Measurements from ENCODE around the gene ERBB3.

The ERBB3 gene

DNA sequence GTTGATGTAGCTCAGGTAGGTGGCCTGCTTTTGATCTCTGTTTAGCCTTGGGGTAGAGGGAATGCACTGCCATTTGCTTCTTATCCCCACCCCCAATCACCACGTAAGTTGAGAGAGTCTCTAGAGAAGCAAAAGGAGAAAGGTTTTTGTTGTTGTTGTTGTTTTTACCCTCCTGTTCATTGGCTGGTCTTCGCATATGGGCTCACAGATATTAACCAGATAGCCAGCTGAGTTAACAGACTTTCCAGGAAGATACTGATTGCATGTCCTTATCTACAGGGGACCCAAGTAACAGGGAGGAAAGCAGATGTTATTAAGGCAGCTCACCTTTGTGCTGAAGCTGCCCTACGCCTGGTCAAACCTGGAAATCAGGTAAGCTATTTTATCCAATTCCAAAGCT is 27.3 kb downstream of the ERBB3 start:
- in situ Hi-C loops (cut with HindIII; ENCODE audit: low sequenced_read_pairs) = no loop called here

DNA sequence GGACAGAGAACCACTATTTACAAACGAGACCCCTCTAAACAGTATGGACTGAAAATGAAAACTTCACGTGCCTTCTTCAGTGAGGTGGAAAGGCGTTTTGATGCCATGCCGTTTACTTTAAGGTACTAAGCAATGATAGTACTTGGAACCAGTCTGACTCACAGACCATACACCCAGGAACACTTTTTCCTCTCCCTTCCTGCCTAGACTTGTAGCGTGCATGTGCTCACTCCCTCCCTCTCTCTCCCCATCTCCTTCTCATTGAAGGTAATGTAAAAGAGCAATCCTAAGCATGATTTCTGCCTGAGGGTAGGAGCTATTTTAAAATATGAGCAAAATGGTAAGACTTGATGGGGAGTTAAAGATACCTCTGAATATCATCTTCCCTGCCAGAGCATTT is 30.6 kb downstream of the ERBB3 start:
- in situ Hi-C loops (cut with HindIII; ENCODE audit: low sequenced_read_pairs) = no loop called here

DNA sequence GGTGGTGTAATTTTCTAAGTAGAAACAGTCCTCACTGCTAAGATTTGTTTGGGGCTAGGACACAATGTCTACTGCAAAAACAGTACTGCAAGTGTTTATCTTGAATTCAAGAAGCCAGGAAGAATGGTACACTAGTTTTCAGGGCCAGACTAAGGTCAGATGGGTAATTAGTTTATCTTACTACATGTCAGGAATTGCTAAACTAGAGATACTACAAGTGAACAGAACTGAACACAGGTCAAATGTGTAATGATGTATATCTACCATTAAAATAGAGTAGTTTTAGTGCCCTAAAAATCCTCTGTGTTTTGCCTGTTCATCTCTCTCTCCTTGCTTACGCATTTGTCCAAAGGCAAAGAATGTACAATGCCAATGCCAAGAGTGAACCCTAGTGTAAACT is 34.1 kb downstream of the ERBB3 start:
- in situ Hi-C loops (cut with HindIII; ENCODE audit: low sequenced_read_pairs) = no loop called here

DNA sequence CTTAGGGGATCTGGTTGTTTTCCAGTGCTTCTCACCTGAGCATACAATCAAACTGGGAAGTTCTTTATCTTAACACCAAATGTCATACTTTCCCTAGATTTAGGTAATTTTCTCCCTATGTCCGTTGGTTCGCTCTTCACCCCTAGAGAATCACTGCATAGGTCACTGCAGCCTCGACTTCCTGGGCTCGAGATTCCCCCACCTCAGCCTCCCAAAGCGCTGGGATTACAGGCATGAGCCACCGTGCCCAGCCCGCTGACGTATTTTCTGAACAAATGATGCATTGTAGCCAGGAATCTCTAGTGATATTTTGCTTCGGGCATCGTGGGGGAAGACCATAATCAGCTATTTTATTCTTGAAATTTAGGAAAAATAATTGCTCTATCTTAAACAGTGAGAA is 35.4 kb downstream of the ERBB3 start:
- in situ Hi-C loops (cut with HindIII; ENCODE audit: low sequenced_read_pairs) = loop anchor here (5.0 kb wide), 1 partner anchor 72 kb away; the partner anchor contains the start of gene SMARCC2

DNA sequence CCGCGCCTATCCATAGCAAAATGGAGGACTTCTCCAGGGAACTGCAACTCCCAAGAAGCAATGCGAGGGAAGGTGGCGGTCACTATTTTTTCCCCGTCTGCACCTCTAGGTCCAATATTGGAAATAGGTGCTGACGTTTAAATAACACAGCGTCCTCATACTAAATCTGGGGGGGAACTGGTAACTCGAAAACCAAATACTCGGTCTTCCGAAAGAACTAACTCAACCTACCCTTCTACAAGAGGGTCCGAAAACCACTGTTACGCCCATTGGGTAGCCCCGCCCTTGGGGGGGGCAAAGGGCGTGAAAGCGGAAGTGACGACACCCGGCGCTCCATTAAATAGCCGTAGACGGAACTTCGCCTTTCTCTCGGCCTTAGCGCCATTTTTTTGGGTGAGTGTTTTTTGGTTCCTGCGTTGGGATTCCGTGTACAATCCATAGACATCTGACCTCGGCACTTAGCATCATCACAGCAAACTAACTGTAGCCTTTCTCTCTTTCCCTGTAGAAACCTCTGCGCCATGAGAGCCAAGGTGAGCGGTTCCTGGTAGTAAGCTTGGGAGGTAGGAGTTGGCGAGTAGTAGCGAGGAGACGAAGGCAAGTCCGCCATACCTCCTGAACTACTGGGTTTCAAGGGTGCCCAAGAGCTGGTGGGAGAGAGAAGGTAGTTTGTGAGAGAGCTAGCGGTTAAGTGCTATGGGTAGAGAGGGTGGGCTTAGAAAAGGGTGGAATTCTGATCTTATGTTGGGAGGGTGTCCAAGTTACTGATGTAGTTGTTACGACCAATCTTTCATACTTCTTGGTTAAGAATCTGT is 36.5 kb downstream of the ERBB3 start, which contains the start of gene RPL41:
RPL41 (plus strand) TSS at position 367 of the 815 bp plus-strand sequence.
- in situ Hi-C loops (cut with HindIII; ENCODE audit: low sequenced_read_pairs) = loop anchor here (5.0 kb wide), 1 partner anchor 71 kb away; the partner anchor contains the start of gene SMARCC2

DNA sequence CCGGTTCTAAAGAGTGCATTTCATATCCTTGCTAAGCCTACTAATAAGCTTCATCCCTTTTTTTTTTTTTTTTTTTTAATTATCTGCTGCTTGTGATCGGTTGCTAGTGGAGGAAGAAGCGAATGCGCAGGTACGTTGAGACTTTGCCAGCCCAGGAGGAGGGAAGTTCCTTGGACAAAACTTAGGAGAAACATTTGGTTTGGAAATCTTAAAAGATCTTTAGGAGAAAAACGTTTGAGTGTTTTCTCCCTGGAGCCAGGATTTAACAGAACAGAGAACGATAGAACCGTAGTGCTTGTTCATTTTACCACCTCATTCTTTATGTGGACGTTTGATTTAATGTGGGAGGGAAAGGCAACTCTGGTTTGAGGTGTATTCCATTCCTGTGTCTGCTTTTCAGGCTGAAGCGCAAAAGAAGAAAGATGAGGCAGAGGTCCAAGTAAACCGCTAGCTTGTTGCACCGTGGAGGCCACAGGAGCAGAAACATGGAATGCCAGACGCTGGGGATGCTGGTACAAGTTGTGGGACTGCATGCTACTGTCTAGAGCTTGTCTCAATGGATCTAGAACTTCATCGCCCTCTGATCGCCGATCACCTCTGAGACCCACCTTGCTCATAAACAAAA is 37.2 kb downstream of the ERBB3 start:
- in situ Hi-C loops (cut with HindIII; ENCODE audit: low sequenced_read_pairs) = loop anchor here (5.0 kb wide), 1 partner anchor 70 kb away; the partner anchor contains the start of gene SMARCC2

DNA sequence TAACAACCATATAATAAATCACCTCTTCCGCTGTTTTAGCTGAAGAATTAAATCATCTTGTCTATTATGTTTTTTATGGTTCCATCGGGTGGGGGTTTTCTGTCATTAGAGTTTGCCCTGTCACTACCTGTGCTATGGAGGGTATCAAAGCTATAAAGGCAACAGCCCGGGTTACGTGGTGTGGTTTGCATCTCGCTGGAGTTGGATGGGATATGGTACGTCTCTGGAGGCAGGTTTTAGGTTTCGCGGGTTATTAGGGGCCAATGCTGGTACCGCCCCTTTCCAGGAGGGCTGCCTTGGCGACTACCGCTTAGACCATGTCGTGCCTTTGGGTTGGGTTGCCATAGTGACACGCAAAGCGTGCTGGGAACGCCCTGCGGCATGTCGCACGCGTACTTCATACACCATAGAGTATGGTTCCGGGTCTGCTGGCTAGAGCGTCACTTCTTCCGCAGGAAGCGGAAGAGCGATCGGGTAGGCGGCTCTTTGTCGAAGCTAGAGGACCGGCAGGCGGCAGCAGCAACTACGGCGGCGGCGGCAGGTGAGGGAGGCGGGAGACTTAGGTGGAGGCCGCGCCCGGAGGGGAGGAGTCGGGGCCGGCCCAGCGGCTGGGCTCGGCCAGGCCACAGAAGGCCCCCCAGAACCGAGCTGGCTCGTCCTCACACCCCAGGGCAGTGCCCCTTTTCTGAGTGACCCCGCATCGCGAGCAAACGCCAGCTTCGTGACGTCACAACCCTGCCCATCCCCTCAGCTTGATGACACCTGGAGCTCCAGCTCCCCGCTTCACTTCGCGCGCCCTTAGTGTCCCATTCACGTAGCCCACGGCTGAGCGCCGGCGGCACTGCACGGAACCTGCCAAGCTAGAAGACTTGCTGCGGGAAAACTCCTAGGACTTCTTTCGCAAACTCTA is 38.1 kb downstream of the ERBB3 start, which contains the start of gene ZC3H10:
ZC3H10 (plus strand) TSS at position 489 of the 910 bp plus-strand sequence. CDS start 2,297 bp downstream, outside the sequence.
- in situ Hi-C loops (cut with HindIII; ENCODE audit: low sequenced_read_pairs) = loop anchor here (5.0 kb wide), 1 partner anchor 69 kb away; the partner anchor contains the start of gene SMARCC2

DNA sequence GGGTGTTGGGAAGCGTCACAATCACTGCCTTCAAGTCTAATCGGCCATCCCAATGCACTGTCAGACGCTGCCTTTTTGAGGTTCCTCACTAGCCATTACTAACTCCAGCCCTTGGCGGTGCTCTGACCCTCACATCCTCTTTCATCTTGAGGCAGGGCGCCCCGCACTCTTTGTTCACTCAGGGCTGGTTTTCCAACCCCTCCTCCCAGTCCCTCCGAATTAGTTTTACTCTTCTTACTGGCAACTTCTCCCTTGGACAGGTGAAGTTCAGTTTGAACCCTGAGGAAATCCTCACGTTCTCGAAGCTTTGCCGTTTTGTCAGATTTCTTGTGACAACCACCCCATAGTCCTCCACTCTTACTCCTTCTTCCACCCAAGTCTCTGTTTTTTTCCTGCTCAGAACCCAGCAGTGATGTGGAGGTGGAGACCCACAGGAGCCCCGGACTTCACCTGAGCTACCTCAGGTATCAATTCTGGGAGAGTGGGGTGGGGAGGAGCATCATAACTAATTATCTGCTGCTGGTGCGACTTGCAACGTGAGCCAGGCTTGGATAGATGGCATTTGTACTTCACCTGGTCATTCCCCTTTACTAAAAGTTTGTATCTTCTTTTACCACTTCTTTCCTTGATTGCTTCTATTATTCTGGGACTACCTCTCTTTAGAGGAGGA is 38.9 kb downstream of the ERBB3 start:
- in situ Hi-C loops (cut with HindIII; ENCODE audit: low sequenced_read_pairs) = loop anchor here (5.0 kb wide), 1 partner anchor 68 kb away; the partner anchor contains the start of gene SMARCC2

DNA sequence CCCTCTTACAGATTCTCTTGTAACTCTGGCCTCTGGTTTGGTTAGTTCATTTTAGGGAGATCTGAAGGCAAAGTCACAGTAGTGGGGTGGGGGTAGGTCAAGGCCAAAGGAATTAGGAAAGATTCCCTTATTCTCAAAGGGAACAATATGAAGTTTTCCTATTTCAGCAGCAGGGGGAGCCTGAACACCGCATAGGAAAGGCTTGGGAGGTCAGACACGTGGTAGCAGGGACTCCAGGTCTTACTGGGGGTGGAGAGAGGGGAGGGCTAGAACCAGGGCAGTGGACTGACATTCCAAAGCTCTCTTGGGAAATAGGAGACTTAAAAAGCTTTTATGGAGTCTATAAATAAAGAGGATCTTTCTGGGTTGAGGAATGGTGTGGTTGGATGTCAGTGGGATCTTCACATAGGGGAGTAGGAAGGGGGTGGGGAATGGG is 39.4 kb downstream of the ERBB3 start:
- in situ Hi-C loops (cut with HindIII; ENCODE audit: low sequenced_read_pairs) = loop anchor here (5.0 kb wide), 1 partner anchor 68 kb away; the partner anchor contains the start of gene SMARCC2

DNA sequence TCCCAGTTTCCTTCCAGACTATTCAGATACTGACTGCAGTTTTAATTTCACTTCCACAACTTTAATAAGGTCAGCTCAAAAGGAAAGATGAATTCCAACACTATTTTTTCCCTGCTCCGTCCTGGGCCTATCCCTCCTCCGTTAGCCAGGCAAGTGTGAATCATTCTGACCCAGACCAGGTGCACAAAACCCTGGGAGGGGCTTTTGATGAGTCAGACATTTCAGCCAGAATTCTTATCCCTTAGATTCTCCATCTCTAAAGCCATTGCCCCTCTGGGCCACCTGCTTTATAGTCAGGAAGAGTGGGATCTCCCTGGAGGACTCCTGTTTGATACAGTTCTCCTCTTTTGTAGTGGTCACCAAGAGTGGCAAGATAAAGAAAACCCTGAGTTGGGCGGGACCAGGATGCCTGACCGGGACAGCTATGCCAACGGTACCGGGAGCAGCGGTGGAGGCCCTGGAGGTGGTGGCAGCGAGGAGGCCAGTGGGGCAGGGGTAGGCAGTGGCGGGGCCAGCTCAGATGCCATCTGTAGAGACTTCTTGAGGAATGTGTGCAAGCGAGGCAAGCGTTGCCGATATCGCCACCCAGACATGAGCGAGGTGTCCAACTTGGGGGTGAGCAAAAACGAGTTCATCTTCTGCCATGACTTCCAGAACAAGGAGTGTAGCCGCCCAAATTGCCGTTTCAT is 40.3 kb downstream of the ERBB3 start:
- in situ Hi-C loops (cut with HindIII; ENCODE audit: low sequenced_read_pairs) = no loop called here

DNA sequence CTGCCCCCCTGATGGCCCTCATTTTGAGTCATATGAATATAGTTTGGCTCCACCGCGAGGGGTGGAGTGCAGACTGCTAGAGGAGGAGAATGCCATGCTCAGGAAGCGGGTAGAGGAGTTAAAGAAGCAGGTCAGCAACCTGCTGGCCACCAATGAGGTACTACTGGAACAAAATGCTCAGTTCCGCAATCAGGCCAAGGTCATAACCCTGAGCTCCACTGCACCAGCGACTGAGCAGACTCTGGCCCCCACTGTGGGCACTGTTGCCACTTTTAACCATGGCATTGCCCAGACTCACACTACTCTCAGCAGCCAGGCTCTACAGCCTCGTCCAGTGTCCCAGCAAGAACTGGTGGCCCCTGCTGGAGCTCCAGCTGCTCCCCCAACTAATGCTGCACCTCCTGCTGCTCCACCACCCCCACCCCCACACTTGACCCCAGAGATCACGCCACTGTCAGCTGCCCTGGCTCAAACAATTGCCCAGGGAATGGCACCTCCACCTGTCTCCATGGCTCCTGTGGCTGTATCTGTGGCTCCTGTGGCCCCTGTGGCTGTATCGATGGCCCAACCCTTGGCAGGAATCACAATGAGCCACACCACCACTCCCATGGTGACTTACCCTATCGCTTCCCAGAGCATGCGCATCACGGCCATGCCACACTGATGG is 41.4 kb downstream of the ERBB3 start:
- in situ Hi-C loops (cut with HindIII; ENCODE audit: low sequenced_read_pairs) = no loop called here

DNA sequence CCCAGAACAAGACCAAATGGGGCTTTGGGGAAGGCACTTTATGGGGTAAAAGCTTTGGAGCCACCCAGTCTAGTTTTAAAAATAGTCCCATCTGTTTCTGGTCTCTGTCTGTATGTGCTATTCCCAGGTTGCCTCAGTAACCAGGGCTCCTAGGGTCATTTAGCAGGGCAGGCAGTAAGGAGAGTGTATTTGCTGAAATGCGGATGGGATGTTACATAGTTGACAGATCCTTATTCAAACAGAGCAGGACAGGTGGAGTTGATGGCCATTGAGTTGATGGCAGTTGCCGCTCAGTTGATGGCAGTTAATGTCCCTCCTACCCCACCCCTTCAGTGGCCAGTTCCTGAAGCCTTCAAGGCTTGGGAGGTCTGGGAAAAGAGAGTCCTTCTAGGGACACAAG is 42.7 kb downstream of the ERBB3 start:
- in situ Hi-C loops (cut with HindIII; ENCODE audit: low sequenced_read_pairs) = no loop called here

DNA sequence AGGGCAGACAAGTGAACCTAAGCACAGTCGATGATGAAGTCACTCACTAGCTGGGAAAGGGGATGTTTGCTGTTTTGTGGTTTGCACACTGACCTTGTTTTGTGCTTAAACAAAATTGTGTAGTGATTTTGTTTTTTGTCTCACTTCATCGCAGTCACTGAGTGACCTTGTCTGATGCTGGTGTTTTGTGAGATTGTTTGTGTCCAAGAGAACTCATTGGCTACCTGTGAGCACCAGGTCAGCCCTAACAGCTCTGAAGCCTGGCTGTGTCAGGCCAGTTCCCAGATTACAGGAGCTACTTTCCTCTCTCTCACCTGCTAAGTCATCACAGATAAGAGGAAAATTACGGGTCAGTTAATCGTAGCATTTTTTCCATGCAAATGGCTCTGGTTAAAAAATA is 44.2 kb downstream of the ERBB3 start:
- in situ Hi-C loops (cut with HindIII; ENCODE audit: low sequenced_read_pairs) = no loop called here

DNA sequence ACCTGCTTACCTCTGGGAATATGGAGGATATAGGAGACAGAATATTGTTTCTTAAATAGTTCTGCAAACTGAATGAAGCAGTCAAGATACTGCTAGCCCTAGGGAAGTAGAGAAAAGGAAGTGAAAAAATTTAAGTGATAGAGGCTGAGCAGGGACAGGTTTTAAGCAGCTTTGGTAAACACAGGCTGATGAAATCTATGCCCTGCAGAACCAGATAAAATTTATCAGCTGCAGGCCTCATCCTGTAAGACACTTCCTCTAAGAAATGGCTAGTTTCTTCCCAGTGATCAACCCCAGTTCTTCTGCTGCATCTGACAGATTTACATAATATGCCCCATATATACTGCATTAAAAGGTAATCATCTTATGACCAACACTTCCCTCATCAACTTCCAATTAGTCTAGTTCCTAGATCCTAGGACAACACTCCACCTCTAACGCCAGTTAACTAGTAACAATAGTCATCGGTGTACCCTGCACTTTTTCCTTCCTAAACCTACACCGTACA is 46.8 kb downstream of the ERBB3 start:
- in situ Hi-C loops (cut with HindIII; ENCODE audit: low sequenced_read_pairs) = no loop called here

DNA sequence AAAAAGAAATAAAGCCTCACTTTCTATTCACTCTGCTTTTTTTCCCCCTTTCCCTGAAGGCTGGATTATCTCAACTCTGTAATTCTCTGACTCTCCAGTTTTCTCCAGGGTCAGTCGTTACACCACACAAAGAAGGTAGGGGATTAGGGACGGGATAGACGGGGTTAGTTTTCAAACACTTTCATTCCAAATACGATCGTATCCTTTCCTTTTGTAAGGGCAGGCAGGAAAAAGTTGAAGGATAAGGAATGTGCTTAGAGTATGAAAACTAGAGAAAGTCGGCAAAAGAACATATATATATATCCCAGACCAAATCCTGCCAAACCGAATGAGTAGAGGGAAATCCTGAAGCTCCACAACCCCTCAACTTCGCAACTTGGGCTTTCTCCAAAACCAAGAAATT is 47.5 kb downstream of the ERBB3 start:
- in situ Hi-C loops (cut with HindIII; ENCODE audit: low sequenced_read_pairs) = no loop called here

DNA sequence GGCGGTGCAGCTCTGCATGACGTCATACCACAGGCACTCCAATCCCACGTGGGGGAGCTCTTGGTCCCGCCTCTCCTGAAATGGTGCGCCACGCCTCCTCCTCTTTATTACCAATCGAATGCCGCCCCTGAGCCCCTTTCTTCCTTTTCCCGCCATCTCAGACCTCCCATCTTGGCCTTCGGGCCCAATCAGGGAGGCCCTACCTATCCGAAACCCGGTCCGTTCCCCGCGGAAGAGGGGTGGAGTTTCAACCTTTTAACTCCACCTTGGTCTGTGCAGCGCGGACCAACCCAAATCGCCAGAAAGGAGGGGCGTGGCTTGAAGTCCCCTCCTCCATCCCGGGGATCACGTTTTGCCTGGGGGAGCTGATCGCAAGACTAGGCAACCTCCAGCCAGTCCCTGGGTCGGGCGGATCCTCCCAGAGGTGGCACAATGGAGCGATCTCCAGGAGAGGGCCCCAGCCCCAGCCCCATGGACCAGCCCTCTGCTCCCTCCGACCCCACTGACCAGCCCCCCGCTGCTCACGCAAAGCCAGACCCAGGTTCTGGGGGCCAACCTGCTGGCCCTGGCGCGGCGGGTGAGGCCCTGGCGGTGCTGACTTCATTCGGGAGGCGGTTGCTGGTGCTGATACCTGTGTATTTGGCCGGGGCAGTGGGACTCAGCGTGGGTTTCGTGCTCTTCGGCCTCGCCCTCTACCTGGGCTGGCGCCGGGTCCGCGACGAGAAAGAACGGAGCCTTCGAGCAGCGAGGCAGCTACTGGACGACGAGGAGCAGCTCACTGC is 48.1 kb downstream of the ERBB3 start, which contains the start of gene ESYT1:
ESYT1 (plus strand) TSS at position 380 of the 782 bp plus-strand sequence; CDS start at position 433, 53 bp downstream.
- in situ Hi-C loops (cut with HindIII; ENCODE audit: low sequenced_read_pairs) = no loop called here

DNA sequence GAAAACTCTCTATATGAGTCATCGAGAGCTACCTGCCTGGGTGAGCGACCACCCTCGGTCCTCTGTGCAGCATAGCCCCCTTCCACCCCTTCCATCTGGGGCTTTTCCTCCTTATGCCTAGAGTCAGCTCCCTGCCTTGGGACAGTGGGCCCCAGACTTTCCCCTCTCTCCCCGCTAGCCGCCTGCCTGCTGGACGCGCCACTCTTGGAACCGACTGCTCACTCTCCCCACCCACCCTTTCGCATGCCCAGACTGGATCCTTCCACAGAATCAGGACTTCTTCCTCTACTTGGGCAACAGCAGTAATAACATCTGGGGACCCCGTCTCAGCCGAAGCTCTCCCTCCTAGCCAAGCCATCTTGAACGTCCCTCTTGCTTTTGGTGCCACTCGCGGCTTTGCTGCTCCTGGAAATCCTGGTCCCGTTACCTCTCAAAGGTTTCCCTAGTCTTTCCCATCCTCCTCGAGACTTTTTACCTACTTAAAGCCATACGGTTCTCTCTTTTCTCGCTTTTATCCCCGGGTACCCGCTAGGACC is 48.8 kb downstream of the ERBB3 start:
- in situ Hi-C loops (cut with HindIII; ENCODE audit: low sequenced_read_pairs) = no loop called here

Measured in endothelial cell of hepatic sinusoid (primary cell).